Ureter (tissue), 1 donor: Measurements from ENCODE around the gene MGAM2. TPM values are rescaled to one million over a fixed set of nuclear protein-coding genes. Genes with fewer than 3 reads are reported as not detected.

Source experiments
- DNase-seq: peaks from one replicate; pipeline ENCODE4 v3.0.0-alpha.2; 2020; ENCODE audit warnings: low spot score
- total RNA-seq: library from RNA; stranded (reverse); gene quantifications from one replicate; pipeline ENCODE4 v1.2.4, GENCODE V29; 2023
- donor health status: DM: yes; HTN: yes; CAD: no.

MGAM2 gene
- total RNA-seq, 1 donor from 2014 or later, result not detected

DNA sequence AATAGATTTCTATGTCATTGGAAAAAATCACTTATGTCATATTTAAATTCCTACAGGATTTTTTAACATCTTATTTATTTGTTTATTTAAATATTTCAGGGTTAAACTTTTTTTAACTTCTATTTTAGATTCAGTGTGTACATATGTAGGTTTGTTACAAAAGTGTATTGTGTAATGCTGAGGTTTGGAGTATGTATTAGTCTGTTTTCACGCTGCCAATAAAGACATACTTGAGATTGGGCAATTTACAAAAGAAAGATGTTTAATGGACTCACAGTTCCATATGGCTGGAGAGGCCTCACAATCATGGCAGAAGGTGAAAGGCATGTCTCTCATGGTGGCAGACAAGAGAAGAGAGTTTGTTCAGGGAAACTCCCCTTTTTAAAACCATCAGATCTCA lies 65.4 kb downstream of the MGAM2 start:
- no peak for DNase-seq

DNA sequence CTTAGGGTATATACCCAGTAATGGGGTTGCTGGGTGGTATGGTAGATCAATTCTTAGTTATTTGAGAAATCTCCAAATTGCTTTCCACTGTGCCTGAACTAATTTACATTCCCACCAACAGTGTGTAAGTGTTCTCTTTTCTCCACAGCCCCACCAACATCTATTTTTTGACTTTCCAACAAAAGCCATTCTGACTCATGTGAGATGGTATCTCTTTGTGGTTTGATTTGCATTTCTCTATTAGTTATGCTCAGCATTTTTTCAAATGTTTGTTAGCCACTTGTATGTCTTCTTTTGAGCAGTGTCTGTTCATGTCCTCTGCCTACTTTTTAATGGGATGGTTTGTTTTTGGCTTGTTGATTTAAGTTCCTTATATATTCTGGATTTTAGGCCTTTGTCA lies 66.4 kb downstream of the MGAM2 start:
- no peak for DNase-seq

DNA sequence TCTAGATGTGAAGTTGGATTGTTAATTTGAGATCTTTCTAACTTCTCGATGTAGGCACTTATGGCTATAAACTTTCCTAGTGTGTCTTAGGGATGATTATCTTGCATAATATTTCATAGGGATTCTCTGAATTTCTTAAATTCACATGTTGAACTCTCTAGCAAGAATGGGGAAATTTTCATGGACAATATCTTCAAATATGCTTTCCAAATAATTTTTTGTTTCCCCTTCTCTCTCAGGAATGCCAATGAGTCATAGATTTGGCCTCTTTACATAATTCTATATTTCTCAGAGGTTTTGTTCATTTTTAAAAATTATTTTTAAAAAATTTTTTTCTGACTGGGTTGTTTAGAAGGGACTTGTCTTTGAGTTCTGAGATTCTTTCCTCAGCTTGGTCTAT lies 68.9 kb downstream of the MGAM2 start:
- DNase-seq, result no peak

DNA sequence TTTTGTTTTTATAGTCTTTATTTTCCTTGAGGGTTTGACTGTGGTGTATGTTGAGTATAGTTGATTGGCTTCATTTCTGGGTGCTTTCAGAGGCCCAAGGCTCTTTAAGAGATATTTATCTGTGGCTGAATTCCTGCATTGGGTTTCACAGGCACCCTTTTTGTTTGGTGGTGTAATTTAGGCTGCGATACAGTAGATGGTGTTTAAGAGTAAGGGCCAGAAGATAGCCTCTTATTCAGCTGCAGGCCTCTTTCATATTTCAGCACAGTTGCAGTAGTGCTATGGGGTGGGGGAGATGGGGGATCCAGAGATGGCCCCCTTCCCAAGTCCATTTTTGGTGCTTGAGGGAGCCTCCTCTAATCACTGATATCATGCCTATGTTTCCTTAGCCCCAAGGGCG lies 69.7 kb downstream of the MGAM2 start:
- DNase-seq, result no peak

DNA sequence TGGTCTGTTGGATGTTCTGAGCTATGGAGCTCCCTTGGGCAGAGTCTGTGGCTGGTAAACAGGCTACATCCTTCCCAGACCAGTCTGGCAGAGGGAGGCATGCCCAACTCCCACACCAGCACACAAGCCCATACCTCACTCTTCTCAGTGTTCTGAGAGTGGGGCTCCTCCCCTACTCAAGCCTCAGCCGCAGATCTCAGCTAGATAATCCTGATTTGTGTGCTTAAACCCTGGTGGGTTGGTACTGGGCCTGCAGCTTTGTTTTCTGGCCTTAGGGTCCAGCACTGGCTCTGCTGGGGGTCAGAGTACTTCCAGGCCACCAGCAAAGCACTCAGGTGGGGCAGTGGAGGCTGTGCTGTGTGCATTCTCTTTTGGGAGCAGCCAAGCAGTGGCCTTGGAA lies 70.4 kb downstream of the MGAM2 start:
- DNase-seq, result no peak

DNA sequence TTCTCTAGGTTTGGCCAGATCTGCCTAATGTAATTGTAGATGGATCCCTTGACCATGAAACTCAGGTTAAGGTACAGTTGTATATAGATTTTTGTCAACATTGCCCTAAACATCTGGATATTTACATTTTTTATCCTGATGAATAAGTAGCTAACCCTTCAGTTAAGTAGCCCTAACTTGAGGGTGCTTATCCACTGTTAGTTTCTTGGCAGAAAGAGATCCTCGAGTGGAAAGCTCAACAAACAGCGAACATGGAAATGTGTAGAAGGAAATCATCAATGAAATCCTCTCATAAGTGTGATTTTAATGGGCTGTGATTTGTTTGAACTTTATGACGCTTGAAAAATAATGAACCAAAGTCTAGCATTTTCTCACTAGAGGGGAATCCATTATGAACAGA lies 73.6 kb downstream of the MGAM2 start:
- no peak for DNase-seq

DNA sequence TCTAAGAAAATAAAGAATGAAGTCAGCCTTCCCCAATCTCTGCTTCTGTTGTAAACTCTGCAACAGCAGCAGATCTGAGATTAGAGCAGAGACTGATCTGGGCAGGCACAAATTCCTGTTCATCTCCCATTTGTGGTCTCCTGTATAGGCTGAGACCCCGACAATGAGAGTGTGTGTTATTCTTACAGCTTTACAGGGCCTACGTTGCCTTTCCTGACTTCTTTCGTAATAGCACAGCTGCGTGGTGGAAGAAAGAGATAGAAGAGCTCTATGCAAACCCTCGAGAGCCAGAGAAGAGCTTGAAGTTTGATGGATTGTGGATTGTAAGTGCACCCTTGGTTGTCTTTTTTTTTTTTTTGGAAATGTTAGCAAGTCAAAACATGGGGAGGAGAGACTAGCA lies 74.3 kb downstream of the MGAM2 start:
- no peak for DNase-seq

DNA sequence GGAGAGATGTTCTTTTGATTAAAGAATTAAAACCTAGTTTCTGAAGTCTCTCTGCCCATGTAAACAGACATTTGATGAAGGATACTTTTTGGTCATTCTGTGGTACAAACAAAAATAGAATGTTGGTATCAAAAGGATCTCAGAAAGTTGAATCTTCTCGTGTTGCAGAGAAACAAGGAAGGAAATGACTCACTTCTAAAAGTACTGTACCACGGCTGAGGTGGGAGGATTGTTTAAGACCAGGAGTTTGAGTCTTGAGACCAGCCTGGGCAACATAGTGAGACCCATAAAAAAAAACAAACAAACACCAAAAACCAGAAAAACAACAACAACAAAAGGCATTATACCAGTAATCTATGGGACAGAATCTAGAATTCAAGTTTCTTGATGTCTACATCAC lies 76.6 kb downstream of the MGAM2 start:
- DNase-seq, result no peak

DNA sequence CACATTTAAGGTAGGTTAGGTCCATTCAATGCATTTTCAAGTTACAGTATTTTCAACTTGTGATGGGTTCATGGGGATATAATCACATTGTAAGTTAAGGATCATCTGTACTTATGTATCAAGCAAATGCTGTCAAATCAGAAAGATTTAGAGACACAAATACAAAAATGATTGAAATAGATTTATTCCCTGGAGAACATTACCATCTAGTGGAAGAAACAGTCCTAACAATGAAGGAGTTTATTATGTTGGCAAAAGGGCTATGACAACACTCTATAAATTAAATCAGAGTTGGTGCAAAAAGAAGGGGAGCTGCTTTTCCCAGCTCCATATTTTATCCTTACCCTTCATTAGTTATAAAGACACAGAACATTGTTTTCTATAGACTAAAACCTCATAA lies 77.3 kb downstream of the MGAM2 start:
- no peak for DNase-seq

DNA sequence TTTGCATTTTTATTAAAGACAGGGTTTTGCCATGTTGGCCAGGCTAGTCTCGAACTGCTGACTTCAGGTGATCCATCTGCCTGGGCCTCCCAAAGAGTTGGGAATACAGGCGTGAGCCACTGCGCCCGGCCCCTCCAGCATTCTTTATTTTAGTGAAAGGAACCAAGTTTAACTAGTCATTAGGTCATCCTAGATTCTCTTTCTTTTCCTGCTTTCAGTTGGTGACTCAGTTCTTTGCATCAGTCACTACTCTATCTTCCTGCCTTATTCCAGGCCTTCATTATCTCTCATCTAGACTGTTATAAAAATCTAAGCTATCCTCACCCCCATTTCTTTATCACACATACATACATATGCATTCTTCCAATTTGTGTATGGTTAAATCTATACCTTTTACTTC lies 82.7 kb downstream of the MGAM2 start:
- DNase-seq, result no peak

DNA sequence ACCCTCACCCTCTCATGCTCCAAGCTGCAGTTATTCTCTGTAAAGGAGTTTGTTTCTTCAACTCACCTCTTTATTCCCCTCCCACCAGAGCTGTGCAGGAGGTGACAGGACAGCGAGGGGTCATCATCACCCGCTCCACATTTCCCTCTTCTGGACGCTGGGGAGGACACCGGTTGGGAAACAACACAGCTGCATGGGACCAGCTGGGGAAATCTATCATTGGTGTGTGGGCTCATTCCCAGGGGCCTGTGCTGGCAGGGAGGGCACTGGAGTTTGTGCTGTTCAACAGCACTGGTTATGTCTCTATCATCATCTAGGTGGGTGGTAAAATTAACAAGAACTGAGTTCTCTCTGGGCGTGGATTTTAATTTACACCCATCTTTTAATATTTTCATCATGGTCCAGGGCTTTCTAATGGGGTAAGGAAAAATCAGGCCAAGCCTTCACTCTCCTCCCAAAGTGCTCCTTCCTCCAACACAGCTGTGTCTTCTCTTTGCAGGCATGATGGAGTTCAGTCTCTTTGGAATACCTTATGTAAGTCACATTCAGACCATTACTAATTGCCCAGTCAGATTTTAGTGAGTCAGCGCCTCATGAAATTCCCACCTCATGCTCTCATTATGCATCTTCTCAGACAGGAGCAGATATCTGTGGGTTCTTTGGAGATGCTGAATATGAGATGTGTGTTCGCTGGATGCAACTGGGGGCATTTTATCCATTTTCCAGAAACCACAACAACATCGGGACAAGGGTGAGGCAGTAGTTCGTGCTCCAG lies 84.7 kb downstream of the MGAM2 start:
- no peak for DNase-seq

DNA sequence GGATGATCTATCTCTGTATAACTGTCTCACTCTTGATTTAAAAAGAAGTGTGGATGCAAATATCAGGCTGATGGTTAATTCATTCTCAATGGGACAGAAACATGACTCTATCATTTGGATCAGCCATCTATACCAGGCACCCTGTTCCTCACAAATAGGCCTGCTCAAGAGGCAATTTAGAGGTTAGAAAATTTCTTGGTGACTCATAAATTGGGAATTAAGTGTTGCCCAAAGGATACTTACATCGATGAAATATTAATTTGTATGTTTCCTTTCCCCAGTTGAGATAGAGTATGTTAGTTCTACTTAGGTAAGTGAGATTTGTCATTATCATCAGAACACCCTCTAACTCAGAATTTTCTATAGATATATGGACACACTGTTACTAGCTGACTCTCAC lies 88.7 kb downstream of the MGAM2 start:
- no peak for DNase-seq

DNA sequence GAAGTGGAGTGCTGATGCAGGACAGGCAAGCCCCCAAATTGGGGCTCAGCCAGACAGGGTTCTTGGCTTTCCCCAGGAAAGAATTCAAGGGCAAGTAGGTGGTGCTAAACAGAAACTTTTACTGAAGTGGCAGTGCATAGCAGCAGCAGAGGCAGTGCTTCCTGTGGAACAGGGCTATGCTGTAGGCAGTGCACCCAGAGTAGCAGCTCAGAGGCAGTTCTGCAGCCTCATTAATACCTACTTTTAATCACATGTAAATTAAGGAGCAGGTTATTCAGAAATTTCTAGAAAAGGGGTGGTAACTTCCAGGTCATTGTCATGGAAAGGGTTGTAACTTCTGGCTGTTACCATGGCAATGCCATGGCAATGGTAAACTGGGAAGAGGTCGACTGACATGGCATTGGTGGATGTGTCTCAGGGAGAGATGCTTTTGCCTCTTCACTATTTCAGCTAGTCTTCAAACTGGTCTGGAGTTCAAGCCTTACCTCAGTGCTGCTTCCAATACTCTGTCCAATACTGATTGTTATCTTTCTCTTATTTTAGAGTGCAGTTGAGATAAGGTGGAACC lies 117.1 kb downstream of the MGAM2 start:
- DNase-seq, result no peak

DNA sequence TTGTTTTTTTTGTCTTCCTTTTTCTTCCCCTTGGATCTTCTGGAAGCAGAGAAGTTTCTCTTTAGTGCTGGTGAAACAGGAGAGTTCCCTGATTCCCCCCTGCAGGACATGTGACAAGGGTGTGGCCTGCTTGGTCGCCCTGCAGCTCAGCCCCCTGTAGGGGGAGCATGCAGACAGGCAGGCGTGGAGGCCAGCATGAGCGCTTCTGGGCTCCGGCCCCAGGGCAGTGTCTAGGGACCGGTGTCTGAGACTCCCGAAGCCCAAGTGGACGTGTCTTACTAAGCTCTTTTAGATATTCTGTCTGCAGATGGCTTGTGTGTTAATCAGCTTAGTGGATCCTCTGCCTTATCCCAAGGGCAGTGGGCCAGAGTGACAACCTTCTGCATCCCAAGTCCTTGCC lies 120.2 kb downstream of the MGAM2 start:
- no peak for DNase-seq

DNA sequence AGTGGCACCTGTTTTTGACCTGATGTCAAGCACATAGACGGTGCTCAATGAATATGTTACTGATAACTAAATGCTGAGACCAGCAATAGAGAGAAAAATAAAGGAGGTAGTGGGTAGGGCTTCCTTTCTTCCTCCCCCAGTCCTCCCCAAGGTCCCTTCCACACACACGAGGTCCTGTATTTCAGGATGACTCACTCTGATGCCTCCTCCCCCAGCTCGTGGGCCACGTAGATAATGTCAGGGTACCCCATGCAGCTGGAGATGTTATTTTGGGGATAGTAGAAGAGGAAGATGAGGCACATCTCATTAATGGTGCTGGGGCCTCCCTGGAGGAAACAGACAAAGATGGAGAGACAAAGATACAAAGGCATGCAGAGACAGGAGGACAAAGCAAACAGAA lies 129.0 kb downstream of the MGAM2 start:
- DNase-seq, result no peak

DNA sequence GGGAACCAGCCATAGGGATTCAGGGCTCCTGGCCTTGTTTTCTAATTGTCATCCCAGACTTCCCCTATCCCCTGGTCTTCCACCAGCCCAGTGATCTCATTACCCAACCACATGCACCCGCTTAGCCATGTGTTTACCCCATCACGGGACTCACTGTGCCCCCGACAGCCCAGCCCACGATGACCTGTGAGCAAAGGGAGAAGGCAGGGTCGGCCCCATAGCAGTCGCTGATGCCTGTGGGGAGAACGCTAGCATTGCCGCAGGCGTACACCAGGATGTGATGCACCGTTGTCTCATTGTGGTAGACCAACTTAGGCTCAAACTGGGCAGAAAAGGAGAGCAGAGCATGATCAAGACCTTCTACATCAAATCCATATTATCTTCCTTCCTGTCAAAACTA lies 132.3 kb downstream of the MGAM2 start:
- DNase-seq, result no peak

DNA sequence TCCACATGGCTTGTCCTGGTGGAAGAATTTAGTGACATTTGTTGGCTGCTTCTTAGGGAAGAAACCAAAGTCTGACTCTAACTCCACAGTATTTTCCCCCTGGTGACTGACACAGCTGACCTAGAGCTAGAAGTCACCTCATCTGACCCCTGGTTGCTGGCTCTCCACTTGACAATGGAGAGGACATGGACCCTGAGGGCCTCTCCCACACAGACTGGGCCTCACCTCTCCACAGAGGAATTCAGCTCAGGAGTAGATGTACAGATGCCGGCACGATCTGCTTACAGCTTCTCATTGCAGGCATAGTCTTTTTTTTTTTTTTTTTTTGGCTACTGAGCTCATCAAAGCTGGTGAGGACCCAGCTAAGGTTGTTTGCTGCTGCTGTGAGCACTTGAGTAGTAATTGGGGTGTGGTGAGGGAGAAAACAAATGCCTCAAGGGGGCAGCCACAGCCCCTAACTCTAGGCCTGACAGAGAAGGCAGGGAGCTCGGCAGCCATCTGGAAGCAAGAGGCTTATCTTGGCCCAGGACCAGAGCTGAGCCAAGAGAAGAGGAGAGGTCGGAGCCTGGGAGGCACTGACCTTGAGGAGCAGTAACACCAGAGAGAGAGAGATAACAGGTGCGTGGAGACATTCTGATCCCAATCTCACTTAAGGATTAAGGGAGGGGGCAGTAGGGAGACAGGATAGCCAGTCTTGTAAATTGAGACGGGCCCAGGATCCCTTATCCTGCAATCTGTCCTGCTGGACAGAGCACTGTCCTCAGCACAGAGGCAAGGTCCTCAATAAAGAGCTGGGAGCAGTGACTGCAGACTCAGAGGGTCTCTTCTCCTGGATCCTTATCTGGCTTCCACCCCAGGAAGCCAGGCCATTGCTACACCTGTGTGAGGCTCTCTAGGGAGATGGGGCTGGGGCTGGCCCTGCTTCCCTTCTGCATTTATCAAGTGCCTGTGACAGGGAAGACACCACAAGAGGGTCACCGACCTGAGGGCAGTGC lies 136.9 kb downstream of the MGAM2 start:
- DNase-seq, result no peak

DNA sequence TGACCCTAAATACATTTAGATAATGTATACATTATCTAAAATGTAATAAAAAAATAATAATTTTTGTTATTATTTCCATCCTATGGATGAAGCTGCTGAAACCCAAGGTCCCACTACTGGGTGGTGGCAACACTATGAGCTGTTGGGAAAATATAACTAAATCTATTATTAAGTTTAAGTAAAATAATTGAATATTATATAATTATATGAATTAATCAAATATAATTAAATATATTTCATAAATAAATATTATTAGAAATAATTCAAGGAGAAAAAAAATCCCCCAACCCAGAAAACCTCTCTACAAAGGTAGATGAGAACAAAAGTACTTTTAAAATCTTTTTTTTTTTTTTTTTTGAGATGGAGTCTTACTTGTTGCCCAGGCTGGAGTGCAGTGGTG lies 138.4 kb downstream of the MGAM2 start:
- DNase-seq, result no peak

DNA sequence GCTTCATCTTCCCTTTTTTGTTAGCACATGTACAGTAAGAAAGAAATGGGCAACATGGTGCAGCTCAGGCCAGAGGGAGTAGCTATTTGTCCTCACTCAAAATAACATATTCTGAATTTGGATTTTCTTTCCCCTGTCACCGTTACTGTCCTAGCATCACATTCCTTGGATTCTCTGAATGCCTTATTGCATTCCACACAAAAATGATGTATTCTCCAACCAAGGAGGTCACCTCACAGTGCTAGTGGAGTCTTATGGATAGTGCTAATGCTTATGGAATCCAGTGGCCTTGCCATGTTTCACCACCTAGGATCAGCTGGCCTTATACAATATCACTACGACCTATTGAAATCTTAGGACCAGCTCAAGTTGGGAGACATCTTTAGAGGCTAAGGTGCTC lies 139.2 kb downstream of the MGAM2 start:
- DNase-seq, result no peak

DNA sequence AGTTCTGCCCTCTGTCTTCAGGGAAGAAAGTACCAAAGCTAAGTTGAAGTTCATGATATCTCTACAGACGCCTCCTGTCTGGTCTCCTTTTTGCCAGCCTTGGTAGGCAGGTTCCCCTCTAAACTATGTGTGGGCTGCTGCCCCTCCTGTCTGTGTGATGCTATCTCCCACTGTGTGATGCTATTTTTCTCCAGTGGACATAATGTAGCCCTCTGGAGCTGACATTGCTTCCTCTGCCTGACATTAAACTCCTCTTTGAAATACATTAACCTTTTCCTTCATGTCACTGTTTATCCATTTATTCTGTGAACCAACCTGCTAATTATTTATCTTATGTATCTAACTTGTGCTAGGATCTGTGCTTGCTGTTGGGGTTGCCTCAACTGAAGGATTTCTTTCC lies 146.4 kb downstream of the MGAM2 start, which contains the start of gene PRSS58:
PRSS58 (minus strand) TSS at position 101 of the 400 bp plus-strand sequence. CDS start 351 bp downstream, outside the sequence.
- DNase-seq, result no peak

DNA sequence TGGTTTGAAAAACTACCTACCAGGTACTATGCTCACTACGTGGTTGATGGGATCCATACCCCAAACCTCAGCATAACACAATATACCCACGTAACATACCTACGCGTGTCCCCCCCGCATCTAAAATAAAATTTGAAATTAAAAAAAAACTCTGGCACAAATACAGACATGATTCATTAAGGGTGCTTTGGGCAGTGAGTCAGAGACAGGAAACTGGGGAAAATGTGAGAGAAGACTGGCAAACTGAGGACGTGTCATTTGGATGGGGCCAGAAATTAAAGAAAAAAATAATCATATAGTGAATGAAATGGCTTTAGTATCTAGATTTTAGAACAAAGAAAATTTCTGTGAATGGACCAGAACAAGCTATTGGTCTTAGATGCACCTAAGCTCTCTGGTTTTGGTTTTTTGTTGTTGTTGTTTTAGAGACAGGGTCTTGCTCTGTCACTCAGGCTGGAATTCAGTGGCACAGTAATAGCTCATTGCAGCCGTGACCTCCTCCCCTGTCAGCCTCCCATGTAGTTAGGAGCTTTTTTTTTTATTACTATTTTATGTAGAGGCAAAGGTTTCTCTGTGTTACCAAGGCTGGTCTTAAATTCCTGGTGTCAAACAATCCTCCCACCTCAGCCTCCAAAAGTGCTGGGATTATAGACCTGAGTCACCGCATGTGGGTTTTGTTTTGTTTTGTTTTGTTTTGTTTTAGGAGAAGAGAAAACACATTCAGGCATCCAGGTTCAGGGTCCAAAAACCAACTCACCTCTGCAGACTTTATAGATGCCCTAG lies 152.3 kb downstream of the MGAM2 start:
- DNase-seq, result no peak
